HG02642 (cell line): ENCODE data around the gene AXIN1.
"Not testable (repeated sequence)": the region's sequence is repeated elsewhere in the genome, so short reads cannot be mapped to it uniquely, and the experiment has no call there.

Experiments
- ATAC-seq: cut with Tn5 transposase; IDR thresholded peaks from one replicate; pipeline ENCODE4 v1.9.1; 2021; ENCODE audit warnings: mild to moderate bottlenecking; ENCODE audit not compliant: unreplicated experiment, poor library complexity

The AXIN1 gene

GRCh38 chr16:356741-357140 is 4.2 kb upstream of the AXIN1 start:
- no peak for ATAC-seq

- ATAC-seq = no peak
These were observed 2.5 kb upstream of the AXIN1 start for GRCh38 chr16:354971-355461.

GRCh38 chr16:354291-354881 is 1.9 kb upstream of the AXIN1 start:
- ATAC-seq = no peak

- peak; percentile 2 for ATAC-seq
These were observed 1.1 kb upstream of the AXIN1 start for GRCh38 chr16:353404-354290.

- peak; percentile 35 for ATAC-seq
These were observed 561 bp downstream of the AXIN1 start for GRCh38 chr16:351804-352520.

- ATAC-seq = no peak
These were observed 2.3 kb downstream of the AXIN1 start for GRCh38 chr16:350203-350602.

GRCh38 chr16:349211-349610 is 3.3 kb downstream of the AXIN1 start:
- ATAC-seq = no peak

- ATAC-seq = not testable (repeated sequence)
These were observed 4.0 kb downstream of the AXIN1 start for GRCh38 chr16:348495-348894.

- ATAC-seq = no peak
These were observed 5.3 kb downstream of the AXIN1 start for GRCh38 chr16:347203-347602.

- ATAC-seq = no peak
These were observed 5.9 kb downstream of the AXIN1 start for GRCh38 chr16:346587-346986.

GRCh38 chr16:345772-346171 is 6.8 kb downstream of the AXIN1 start:
- no peak for ATAC-seq

- ATAC-seq = no peak
These were observed 9.9 kb downstream of the AXIN1 start for GRCh38 chr16:342455-343213.

- not testable (repeated sequence) for ATAC-seq
These were observed 10.6 kb downstream of the AXIN1 start for GRCh38 chr16:341974-342336.

- ATAC-seq = not testable (repeated sequence)
These were observed 11.2 kb downstream of the AXIN1 start for GRCh38 chr16:341095-341973.

GRCh38 chr16:340370-341091 is 12.0 kb downstream of the AXIN1 start:
- ATAC-seq = no peak

- ATAC-seq = no peak
These were observed 12.8 kb downstream of the AXIN1 start for GRCh38 chr16:339680-340079.

- ATAC-seq = no peak
These were observed 14.4 kb downstream of the AXIN1 start for GRCh38 chr16:337975-338575.

GRCh38 chr16:337437-337836 is 15.1 kb downstream of the AXIN1 start:
- no peak for ATAC-seq
